ENCODE measurements around the gene COL21A1.

Gene COL21A1

GRCh38 chr6:56172144-56172543 lies 75.2 kb downstream of the COL21A1 start (continued):
- no peak for TF ChIP-seq ZNF513 (tag by site-specific recombination; IDR thresholded peaks at IDR 0.05)
- no peak for TF ChIP-seq ZNF518A (tag by site-specific recombination; conservative IDR thresholded peaks at IDR 0.05; ENCODE audit: low read depth)
- no peak for TF ChIP-seq ZNF148 (tag by site-specific recombination; IDR thresholded peaks at IDR 0.05; ENCODE audit: borderline replicate concordance)
- no peak for TF ChIP-seq ZNF398 (tag by site-specific recombination; IDR thresholded peaks at IDR 0.05)
- TF ChIP-seq FEZF1 (tag by site-specific recombination; IDR thresholded peaks at IDR 0.05), result no peak
- TF ChIP-seq ZNF549 (tag by site-specific recombination; IDR thresholded peaks at IDR 0.05), result no peak
- peak; percentile 72 for TF ChIP-seq ZNF677 (tag by site-specific recombination; IDR thresholded peaks at IDR 0.05)
- 0 out of 2 replicates have a peak, but pooled peaks have one; percentile 20 for TF ChIP-seq ZNF350 (tag by site-specific recombination; IDR thresholded peaks at IDR 0.05)

- CTCF ChIA-PET, result no interaction called here
- no peaks in the 10 kb centered on the region for H3K9me3 ChIP-seq (ENCODE audit: control insufficient read depth, insufficient read depth, low read depth, low read length)
- H3K4me1 ChIP-seq (ENCODE audit: control insufficient read depth, insufficient read depth, low read length), result no peaks in the 10 kb centered on the region
- POLR2A ChIA-PET, result no interaction called here
- no peaks in the 10 kb centered on the region for H3K36me3 ChIP-seq (ENCODE audit: control insufficient read depth in 2 of 2, insufficient read depth in 1 of 2, low read length in 2 of 2)
- no peak for TF ChIP-seq FEZF1 (tag by site-specific recombination; IDR thresholded peaks at IDR 0.05)
- no peak overlapping the region for H3K4me3 ChIP-seq (ENCODE audit: low read depth, low read length)
- no peak overlapping the region for H3K27ac ChIP-seq (ENCODE audit: extremely low read depth, low read depth, low read length)
Measured at GRCh38 chr6:56169366-56169765, 78.0 kb downstream of the COL21A1 start.

GRCh38 chr6:56168596-56168995 lies 78.8 kb downstream of the COL21A1 start:
- Histone ChIP-seq H3K9me3 (ENCODE audit: control insufficient read depth, insufficient read depth, low read depth, low read length) (no peaks in the 10 kb centered on the region), H3K36me3 (ENCODE audit: control insufficient read depth in 2 of 2, insufficient read depth in 1 of 2, low read length in 2 of 2) (no peaks in the 10 kb centered on the region), H3K4me3 (ENCODE audit: low read depth, low read length) (no peak overlapping the region), H3K27ac (ENCODE audit: extremely low read depth, low read depth, low read length) (no peak overlapping the region), H3K4me1 (ENCODE audit: control insufficient read depth, insufficient read depth, low read length) (no peaks in the 10 kb centered on the region)
- ChIA-PET POLR2A (no interaction called here), CTCF (no interaction called here)
- TF ChIP-seq SP7 (tag by site-specific recombination; IDR thresholded peaks at IDR 0.05) (no peak), ZNF280D (tag by site-specific recombination; IDR thresholded peaks at IDR 0.05) (no peak), ZNF335 (tag by site-specific recombination; conservative IDR thresholded peaks at IDR 0.05) (no peak), ZNF354C (tag by site-specific recombination; IDR thresholded peaks at IDR 0.05; ENCODE audit: borderline replicate concordance, low read depth) (no peak), ZNF24 (tag by site-specific recombination; IDR thresholded peaks at IDR 0.05) (no peak), ZSCAN5A (tag by site-specific recombination; IDR thresholded peaks at IDR 0.05) (no peak), INSM2 (tag by site-specific recombination; IDR thresholded peaks at IDR 0.05) (no peak)

Measured in HEK293 (cell line).